GM19240 (cell line): ENCODE data around the gene NOC3L.
"Not testable (repeated sequence)": the region's sequence is repeated elsewhere in the genome, so short reads cannot be mapped to it uniquely, and the experiment has no call there.

Experiments used
- DNase-seq: peaks from one replicate; pipeline ENCODE4 v3.0.0; 2011; ENCODE audit warnings: low spot score; ENCODE audit not compliant: insufficient read length

NOC3L gene

DNA sequence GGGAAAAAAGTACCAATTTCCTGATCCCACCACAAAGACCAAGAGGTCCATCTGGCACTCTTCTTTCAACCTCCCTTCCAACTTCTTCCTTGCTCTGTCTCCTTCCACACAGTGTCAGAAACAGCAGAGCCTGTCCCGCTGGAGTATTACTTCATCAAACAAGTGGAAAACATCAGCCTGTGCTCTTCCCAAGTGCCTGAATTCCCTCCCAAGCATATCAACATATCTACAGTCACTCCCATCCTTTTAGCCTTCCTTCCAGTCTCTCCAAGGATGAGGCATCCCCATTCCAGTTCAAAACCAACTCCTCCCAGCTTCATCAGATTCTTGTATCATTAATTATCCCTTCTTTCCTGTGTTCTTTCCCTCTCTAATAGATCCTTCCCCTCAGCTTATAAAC, 1.7 kb upstream of the NOC3L start:
- no peak for DNase-seq

DNA sequence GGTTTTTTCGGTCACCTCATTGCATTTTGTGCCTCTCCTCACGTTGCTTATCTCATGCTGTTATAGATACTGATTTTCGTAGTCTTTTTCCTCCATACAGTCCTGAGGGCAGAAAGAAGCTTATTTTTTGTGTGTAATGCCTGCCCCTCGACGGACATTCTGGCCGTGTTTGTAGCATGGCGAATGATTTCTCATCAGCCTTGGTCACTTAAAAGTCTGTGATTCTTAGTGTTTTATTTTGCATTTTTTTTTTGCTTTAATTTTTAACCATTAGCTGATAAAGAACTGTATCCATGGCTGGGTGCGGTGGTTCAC, 469 bp upstream of the NOC3L start:
- no peak for DNase-seq

- no peak for DNase-seq
These were observed 1.5 kb downstream of the NOC3L start for GRCh38 chr10:94361171-94361794.

DNA sequence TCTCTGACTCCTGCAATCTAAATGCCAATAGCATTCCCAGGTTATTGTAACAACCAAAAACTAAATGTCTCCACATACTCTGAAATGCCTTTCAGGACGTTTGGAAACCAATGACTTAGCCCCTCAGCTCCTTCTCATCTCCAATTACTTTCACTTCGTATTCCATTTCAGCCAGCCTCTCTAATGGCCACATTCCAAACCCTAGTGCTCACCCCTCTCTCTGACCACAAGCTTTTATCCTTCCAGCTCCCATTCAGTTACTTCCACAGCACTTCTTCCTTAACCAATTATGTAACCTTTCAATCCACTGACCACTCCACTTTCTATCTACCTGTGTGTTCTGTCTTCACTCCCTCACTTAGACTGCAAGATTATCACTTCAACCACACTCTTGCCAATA, 4.3 kb downstream of the NOC3L start:
- no peak for DNase-seq

- DNase-seq, result no peak
These were observed 5.5 kb downstream of the NOC3L start for GRCh38 chr10:94357193-94357592.

DNA sequence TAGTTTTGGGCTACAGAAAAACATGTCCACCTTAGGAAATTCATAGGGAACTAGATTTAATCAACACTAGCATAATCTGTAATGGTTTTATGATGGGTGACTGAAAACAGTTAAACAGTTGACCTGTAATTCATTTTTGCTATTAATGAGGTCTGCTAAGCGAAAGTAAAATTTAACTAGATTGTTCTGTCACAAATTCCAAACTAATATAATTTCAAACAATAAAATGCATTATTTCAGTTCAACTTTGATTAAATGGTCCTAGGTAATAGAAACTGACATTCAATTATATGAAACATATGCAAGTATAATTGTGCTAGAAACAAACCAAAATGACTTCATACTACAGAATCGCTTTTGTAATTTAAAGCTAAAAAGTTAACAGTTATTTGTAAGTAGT, 6.9 kb downstream of the NOC3L start:
- DNase-seq, result no peak

DNA sequence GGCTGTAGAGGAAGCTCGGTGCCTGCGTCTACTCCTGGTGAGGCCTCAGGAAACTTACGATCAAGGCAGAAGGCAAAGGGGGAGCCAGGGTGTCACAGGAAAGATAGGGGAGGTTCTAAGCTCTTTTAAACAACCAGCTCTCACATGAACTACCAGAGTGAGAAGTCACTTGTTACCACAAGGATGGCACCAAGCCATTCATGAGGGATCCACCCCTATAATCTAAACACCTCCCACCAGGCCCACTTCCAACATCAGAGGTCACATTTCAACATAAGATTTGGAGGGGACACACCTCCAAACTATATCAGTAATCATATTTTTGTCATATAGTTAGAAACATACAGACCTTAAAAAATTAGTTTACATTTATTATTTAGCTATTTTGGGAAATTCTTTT, 9.4 kb downstream of the NOC3L start:
- no peak for DNase-seq

DNA sequence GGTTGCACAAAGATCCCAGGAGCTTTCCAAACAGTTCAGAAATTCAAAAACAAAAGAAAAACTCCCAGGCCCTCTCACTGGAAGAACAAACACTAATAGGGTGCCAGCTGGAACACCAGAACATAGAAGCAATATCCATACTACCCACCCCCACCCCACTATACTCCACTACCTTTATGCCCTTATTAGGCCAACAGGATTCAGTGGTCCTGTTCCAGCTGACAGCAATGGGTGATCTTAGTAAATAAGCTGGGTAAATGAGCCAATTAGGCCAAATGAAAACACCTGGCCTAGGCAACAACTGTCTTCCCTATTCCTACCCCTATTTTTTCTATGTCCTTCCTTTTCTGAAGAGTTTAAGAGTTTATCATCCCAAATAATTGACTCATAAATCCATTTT, 11.7 kb downstream of the NOC3L start:
- no peak for DNase-seq

GRCh38 chr10:94350500-94350899, 12.2 kb downstream of the NOC3L start:
- DNase-seq, result not testable (repeated sequence)

DNA sequence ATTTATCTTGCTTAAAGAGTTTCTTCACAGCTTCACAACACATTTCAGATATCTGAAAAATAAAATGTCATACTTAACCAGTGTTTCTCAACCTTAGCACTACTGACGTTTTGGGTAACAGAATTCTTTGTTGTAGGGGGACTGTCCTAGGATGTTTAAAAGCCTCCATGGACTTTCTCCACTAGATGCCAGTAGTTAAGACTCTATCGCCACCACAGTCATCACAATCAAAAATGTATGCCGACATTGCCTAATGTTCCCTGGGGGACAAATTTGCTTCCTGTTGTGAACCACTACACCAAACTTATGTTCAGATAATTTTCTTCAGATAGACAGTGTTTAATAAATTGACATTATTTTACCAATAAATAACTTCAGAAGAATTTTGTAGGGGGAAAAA, 13.4 kb downstream of the NOC3L start:
- no peak for DNase-seq

- DNase-seq, result peak; percentile 25
These were observed 18.1 kb downstream of the NOC3L start for GRCh38 chr10:94344522-94345122.

- no peak for DNase-seq
These were observed 19.6 kb downstream of the NOC3L start for GRCh38 chr10:94343151-94343550.

GRCh38 chr10:94334857-94335256, 27.9 kb downstream of the NOC3L start:
- no peak for DNase-seq

DNA sequence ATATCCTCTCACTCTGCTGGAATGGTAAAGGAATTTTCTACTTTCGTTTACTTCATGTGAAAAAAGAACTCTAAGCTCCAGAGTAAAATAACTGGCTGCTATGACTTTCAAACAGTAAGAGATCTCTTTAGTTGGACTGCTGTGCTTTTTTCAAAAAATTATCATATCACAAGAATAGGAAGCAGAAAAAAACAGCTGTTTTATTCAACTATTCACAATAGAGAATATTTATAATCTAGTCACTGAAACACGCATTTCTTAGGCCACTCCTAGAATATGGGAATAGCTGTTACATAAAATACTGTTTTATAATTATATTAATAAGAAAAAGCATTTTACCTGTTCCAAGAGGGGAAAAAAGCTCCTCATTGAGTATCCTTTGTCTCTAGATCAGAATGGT, 29.7 kb downstream of the NOC3L start:
- DNase-seq, result no peak

DNA sequence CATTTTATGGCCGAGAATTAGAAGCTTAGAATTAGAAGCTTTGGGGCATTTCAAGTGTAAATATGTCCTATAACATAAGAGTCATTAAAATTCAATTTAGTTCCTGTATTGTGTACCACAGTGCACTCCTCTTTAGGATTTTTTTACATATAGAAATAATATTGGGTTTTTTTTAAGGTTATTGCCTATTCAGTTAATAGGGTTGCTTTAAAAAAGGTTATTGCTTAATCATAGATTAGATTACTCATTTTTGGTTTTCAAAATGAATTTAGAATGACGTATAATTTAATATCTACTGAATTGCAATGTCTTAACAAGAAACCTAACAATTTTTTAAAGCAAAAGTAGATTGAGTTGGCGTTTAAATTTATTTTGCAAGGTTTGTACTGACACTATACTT, 34.1 kb downstream of the NOC3L start:
- DNase-seq, result no peak

- no peak for DNase-seq
These were observed 35.1 kb downstream of the NOC3L start for GRCh38 chr10:94327649-94328048.

DNA sequence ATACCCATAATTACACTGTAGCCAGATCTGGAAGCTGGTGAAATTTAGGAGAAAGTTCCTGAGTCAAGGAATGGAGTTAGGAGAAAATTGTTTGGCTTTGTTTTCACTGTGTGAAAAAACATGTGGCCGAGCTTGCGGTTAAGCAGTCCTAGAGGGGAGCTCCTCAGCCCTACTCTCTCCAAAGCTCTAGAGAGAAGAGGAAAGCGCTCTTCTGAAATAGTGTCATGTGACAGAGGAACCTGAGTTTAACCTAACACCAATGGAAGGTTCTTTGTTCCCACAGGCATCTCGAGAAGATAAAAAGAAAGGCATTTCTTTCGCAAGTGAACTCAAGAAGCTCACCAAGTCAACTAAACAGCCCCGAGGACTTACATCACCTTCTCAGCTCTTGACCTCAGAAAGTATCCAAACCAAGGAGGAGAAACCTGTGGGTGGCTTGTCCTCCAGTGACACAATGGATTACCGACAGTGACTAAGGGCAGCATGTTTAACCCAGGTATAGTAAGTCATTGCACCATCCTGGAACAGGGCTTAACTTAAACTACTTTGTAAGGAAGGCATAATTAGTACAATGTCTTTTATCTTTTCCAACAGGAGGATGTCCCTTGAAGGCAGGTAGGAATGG, 38.0 kb downstream of the NOC3L start:
- no peak for DNase-seq

- DNase-seq, result peak; percentile 24
These were observed 42.3 kb downstream of the NOC3L start for GRCh38 chr10:94320285-94320914.

DNA sequence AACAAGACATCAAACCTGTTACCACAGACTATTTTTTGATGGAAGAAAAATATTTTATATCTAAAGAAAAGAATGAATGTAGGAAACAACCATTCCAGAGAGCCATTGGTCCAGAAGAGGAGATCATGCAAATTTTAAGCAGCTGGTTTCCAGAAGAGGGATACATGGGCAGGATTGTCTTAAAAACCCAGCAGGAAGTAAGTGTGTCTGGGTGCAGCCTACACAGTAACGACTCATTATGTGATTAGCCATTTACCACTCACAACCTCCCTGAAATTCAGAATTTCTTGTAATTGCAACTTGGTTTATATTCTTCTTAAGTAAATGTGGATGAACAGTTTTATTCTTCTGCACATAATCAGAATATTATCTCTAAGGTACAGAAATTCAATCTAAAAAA, 46.2 kb downstream of the NOC3L start:
- DNase-seq, result no peak

GRCh38 chr10:94315975-94316464, 46.7 kb downstream of the NOC3L start:
- no peak for DNase-seq

DNA sequence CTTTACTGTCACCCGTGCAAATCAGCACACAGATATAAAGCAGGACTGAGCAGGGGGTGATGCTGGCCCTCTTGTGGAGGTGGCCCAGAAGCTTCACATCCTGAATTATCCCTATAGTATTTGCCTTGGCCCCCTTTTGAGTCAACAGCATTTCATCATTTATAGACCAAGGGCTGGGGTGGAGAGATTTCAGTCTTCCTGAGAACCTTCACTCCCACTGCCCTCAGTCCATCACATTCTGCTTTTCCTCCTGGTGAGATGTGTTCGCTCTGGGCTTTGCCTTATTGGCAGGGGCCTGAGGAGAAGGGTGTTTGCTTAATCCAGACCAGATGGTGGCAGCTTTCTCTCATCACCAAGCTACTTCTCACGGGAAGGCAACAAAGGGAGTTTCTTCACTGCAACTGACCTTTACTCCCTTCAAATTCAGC, 47.7 kb downstream of the NOC3L start:
- DNase-seq, result no peak

DNA sequence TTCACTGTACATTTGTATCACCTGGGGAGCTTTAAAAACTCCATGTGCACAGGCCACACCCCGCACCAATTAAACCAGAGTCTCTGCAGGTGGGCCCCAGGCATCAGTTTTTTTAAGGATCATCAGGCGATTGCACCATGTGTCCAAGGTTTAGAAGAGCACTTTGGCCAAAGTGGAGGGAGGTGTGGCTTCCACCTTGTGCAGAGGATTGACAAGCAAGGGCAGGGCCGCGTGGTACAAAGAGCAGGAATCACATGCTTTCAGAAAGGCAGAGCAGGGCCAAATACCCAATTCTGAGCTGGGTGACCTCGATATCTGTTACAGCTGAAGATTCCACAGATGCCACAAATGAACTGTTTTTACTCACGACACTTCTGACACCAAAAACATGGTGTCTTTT, 52.4 kb downstream of the NOC3L start:
- DNase-seq, result no peak

DNA sequence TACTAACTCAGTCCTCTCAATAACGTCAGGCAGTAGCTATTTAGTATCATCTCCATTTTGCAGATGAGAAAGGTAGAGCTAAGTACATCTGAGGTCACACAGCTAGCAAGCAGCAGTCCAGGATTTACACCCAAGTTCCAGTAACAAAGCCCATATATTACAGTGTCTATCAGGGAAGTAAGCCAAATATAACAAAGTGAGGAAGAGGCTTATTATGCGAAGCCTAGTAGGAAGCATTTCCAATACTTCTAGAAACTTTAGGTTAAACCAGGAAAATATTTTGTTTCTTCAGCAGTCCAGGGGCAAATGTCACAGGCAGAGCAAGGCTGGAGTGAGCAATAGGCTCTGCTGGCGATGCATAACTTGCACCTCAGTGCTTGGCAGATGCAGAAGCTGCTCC, 53.9 kb downstream of the NOC3L start:
- DNase-seq, result no peak
